LHCN-M2 (cell line): ENCODE data around the gene CCL19. TPM values are rescaled to one million over a fixed set of nuclear protein-coding genes. Genes with fewer than 3 reads are reported as not detected.
A peak's percentile ranks its signal among the peaks of the same experiment; 100 is the strongest.

ENCODE experiments used
- DNase-seq: peaks from one replicate; pipeline ENCODE4 v3.0.0-alpha.2; 2012; ENCODE audit warnings: low read depth
- total RNA-seq: library from RNA; depleted of rRNA; stranded (reverse); fragments of >200 nt; gene quantifications from 2 replicates; pipeline ENCODE4 v1.2.3, GENCODE V29; 2014

CCL19 gene
- total RNA-seq, 1 experiment from 2014 or later = not detected

DNA sequence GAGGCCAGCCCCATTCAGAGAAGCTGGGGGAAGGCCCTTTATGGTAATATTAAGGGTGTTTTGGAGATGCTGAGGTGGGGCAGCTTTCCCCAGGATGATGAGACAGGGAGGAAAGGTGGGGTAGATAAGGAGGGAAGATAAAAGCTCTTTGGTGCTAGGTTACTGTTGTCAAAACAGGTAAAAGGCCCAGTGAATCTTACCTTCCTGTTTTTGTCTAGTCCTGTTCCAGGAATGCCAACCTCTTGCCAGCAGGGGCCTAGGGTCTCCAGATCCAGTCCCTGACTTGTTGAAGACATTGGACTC, 27.8 kb downstream of the CCL19 start:
- no peak for DNase-seq

DNA sequence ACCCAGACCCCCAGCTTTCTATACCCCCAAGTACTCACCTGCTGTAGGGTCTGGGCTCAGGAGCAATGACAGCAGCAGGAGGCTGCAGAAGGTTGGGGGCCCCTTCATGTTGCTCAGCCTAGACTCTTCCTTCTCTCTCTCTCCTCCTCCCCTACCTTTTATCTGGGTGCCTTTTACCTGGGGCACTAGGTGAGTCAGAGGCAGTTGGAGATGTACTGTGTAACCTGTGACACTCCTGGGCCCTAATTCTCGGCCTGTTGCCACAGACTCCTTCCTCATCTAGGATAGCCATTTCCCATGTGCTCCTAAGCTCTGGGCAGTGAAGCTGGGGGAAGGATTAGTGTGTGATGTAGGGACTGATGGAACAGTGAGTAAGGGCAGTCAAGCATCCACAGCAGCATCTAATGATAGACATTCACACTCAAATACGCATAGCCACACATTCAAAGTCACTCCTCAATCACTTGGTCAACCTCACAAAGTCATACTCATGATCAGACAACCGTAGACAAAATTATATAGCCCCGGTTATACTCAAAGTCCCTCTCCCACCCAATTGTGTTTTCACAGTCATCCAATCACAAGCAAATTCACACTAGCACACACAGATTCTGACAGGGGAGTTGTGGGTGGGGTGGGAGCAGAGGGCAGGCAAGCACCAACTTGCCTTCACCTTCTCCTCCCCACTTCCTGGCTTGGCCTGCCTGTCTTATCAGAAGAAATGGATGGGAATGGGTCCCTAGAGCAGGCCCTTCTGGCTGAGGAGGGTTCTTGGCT, 28.4 kb downstream of the CCL19 start, which contains the start of gene CCL27:
Gene CCL27 (minus strand): TSS at position 132 of the 777 bp plus-strand sequence. CDS start 24 bp downstream, at position 108.
- DNase-seq = no peak

DNA sequence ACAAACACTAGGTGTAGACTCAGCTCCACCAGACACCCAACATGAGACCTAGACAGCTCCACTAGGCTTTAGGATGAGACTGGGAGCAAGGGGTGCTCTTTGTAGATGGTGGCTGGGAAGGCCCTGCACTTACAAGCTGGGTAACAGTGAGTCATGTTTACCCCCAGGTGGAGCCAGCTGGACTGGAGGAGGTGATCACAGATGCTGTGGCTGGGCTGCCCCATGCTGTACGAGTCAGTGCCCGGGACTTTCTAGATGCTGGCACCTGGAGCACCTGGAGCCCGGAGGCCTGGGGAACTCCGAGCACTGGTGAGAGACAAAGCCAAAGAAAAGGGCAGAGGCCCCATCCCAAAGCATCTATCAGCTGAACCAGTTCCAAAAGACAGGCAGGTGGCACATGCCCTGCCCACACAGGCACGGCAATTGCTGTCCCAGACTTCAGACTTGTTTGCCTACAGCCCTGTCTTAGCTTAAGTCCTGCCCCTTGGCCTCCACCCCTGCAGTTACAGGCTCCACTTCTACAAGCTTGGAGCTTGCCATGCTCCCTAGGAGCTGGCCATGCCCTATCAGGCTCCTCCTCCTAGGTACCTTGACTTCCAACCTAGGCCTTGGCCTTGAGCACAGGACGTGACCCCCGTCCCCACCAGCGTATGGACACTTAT, 31.4 kb downstream of the CCL19 start:
- no peak for DNase-seq

DNA sequence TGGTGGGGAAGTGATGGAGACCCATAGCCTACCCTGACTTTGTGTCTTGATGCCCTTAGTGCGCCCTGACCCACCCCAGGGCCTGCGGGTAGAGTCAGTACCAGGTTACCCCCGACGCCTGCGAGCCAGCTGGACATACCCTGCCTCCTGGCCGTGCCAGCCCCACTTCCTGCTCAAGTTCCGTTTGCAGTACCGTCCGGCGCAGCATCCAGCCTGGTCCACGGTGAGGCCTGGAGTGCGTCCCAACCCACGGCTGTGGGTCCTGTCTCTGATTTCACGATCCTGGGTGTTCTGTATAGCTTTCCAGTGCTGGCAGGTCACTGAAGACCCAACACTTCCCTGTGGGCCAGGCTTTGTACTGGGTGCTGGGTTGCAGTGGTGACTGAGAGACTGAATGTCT, 32.6 kb downstream of the CCL19 start:
- no peak for DNase-seq

DNA sequence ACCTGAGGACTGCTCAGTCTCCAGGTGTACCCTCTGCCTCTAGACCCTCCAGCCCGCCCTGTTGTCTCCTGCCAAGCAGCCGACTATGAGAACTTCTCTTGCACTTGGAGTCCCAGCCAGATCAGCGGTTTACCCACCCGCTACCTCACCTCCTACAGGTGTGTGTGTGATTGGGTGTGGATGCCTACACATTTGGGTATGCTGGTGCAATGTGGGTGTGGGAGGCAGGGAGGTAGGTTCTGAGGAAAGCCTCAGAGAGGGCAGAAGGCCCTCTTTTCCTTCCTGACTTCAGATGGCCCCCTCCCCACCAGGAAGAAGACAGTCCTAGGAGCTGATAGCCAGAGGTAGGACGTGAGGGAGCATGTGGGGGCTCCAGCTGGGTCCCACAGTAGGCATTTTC, 34.1 kb downstream of the CCL19 start:
- DNase-seq = no peak

DNA sequence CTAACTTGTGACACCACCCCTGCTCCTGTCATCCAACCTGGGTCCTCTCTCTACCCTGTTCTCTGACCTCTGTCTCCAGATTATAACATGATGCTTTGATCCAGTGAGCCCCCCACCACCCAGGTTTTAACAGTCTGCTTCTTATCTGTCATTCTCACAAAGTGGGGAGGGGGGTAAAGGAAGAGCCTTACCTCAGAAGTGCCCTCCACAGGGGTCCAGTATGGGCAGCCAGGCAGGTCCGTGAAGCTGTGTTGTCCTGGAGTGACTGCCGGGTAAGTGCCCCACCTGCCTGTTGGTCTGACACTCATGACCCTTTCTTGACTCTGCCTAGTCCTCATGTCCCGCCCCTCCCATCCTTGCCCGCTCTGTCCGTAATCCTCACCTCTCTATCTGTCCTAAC, 35.7 kb downstream of the CCL19 start:
- no peak for DNase-seq

DNA sequence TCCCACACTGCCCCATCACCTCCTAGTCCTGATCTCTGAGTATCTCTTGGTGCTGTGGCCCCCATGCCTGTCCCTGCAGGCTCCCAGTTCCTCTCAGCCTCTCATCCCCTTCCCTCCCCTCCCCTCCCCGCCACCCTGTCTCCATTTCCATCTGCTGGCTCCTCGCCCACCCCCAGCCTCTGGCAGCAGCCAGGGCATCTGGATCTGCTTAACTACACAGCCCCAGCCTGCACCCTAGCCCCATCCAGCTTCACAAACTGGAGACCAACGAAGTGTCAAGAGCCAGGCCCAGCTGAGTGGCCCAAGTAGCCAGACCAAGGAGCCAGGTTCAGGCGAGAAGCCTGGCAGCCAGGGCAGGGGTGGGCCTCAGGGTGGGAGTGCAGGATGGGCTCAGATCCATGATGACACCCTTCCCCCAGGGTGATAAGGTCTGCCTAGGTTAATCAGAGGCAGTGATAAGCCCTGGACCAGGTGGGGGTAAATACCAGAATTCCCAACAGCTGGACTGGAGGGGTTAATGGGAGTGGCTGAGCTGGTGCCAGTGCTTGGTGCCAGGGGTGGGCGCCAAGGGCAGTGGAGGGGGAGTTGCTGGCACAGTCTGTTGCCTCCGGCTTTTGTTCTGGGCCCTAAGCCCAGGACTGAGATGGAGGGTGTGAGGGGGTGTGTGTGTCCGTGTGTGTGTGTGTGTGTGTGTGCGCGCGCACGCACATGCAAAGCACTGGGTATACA, 36.6 kb downstream of the CCL19 start:
- no peak for DNase-seq

DNA sequence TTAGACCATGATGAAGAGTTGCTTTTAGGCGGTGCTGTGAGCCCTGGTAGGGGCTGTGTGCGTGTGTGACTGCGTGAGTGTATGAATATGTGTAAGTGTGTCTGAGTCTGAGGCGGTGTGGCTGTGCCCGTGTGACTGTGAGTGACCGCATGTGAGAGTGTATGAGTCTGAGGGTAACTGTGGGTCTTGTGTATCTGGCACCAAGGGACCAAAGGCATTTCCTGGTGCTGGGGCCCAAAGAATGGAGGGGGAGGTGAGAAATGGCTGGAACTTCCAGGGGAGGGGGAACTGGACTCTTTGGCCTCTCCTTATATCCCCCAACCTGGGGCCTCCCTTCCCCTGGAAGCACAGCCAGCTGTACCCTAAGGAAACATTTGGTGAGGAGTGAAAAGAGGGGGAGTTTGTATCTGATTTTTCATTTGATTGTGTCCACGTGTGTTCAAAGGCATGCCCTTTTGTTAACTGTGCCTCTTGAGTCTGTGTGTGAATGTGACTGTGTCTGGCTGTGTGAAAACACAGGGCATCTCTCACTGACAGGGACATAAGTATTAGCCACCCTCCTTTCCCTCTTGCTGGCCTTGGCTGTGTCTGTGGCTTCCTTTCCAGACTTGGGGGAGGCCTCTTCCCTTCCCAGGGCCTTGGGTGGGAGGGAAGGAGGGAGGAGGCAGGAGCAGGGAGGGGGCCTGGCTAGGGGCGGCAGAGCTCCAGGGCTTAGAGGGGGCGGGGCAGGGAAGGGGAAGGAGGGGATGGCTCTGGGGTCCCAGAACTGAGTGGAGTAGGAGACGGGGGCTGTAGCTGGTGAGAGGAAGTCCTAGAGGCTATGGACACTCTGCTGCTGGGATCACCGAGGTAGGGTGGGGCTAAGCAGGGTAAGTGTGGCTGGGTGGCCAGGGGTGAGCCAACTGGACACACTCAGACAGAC, 37.7 kb downstream of the CCL19 start:
- no peak for DNase-seq

DNA sequence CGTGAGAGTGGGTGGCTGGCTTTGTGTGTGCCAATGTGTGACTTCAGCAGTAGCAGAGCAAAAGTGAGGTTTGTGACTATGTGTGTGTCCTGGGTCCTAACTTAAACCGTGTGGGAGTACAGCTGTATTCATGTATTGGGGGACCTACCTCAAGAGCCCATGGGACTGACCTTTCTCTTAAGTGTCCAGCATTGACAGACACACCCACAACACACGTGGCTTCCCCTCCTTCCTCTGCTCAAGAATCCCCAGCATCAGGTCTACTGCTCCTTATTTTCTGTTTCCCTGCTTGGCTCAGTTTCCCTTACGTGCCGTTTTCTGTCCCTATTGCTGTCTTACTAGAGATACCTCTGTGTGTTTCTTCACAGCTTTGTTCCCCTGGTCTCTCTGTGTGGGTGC, 38.5 kb downstream of the CCL19 start:
- no peak for DNase-seq

DNA sequence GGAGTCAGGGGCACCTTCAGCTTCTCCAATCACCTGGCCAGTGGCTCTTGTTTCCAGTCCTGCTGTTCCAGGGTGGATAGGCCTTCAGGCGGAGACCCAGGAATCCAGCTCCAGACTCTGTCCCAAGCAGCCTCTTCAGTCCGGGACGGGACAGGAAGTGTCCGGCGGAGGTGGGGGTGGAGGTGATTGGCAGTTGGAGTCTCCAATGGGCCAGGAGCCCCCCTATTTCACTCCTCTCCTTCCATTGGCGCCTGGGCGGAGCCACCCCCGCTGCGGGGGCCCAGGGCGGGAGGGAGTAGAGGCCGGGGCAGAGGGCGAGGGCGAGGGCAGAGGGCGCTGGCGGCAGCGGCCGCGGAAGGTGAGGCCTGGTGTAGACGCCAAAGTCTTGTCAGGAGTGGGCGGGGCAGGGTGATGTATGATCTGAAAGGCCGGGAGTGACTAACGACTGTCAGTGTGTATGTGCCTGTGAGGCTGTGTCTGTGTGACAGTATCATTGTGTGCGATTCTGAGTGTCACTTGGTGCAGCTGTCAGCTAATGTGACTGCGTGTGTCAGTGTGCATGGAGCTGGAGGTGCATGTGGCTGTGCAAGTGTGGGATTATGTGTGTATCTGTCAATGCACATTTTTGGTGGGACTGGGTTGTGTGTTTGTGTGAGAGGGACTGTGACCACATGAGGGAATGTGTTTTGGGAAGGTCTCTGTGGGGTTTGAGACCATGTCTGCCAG, 39.0 kb downstream of the CCL19 start, which contains the start of gene IL11RA:
Gene IL11RA (plus strand): TSS at position 310 of the 726 bp plus-strand sequence. CDS start 3,033 bp downstream, outside the sequence.
- peak; percentile 87 for DNase-seq

DNA sequence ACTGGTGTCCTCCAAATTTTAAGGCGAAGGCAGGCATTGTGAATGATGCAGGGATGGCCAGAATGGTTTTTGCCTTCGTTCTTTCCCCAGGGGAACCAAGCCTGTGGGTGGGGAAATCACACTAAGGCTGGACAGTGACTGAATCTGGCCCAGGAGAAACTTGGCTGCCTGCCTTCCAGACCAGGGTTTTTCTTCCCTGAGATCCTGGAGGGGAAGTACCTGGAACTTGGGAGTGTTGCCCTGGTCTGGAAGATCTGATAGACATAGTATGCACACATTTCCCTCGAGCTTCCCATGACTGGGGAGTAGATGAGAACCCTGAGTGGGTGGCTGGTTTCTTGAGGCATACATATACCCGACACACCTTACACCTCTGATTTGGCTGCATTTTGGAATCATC, 39.8 kb downstream of the CCL19 start:
- no peak for DNase-seq

DNA sequence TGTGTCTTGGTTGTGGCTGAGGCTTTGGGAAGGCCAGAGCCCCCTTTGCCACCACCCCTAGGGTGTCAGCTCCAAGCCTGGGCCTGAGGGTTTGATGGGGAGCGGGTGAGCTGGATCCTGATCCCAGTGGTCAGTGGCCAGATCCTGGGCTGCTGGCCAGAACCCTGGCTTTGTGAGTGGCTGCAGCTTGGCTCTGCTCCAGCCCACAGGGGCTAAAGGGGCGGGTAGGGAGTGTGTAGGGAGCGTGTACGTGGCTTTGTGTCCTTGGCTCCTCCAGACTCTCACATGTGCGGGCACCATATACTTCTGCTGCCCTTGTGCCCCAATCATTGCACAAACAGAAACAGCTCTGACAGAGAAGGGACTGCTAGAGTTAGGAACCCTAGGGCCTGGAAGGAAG, 40.3 kb downstream of the CCL19 start:
- peak; percentile 37 for DNase-seq

DNA sequence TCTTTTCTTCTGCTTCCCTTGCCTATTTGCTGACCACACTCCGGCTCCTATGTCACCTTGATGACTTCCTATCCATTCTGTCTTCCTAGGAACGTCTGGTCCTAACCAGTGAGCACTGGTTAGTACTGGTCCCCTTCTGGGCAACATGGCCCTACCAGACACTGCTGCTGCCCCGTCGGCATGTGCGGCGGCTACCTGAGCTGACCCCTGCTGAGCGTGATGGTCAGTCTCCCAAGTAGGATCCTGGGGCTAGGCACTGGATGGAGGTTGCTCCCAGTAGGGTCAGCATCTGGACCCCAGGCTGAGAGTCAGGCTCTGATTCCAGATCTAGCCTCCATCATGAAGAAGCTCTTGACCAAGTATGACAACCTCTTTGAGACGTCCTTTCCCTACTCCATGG, 42.4 kb downstream of the CCL19 start:
- DNase-seq = no peak

DNA sequence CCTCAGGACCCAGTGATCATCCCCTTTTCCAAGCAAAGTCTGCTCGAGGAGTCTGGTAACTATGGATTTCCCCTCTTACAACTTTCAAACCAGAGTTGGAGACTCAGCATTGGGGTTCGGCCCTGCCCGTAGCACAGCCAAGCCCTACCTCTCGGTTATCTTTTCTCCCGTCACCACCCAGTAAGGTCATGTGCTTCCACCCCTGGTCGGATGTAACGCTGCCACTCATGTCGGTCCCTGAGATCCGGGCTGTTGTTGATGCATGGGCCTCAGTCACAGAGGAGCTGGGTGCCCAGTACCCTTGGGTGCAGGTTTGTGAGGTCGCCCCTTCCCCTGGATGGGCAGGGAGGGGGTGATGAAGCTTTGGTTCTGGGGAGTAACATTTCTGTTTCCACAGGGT, 43.4 kb downstream of the CCL19 start:
- DNase-seq = no peak

DNA sequence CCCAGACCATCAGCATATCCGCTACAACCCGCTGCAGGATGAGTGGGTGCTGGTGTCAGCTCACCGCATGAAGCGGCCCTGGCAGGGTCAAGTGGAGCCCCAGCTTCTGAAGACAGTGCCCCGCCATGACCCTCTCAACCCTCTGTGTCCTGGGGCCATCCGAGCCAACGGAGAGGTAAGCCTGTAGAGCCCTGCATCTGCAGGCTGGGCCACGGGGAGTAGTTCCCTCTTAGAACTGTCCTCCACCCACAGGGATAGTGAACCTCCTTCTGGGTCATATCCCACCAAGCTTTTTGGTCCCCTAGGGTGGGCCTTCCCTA, 44.0 kb downstream of the CCL19 start:
- DNase-seq = no peak

DNA sequence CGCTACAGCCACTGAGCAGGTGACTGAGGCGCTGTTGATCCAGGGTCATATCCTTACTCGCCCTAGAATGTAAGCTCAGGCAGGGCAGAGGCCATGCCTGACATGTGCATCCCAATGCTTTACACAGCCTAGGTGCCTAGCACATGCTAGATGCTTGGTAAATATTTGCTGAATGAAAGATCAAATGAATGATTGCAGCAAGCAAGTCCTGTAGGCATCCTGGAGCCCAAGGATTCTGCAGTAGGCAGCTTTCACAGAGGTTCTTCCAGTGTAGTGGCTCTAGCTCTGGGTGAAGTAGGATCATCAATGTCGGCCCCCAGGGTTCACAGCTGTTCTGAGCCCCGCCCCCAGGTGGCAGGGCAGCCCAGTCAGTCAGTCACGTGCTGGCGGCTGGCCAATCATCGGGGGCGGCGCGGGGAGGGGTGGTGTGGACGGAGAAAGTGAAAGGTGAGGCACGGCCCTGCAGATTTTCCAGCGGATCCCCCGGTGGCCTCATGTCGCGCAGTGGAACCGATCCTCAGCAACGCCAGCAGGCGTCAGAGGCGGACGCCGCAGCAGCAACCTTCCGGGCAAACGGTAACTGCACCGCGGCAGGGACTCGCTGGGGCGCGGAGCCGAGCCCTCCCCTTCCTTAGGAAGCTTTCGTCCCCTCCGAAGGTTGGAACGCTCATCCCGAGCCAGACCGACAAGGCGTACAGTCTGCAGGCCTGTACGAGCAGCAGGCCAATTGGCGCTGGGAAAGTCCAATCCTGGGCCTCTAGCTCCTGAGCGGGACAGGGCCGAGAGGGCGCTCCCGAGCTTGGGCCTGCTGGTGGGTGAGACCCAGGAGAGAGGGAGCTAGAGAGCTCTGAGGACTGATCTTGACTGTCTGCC, 44.6 kb downstream of the CCL19 start, which contains the start of gene GALT:
Gene GALT (plus strand): TSS at position 465 of the 873 bp plus-strand sequence. CDS start 30 bp downstream, at position 495.
- peak; percentile 86 for DNase-seq

DNA sequence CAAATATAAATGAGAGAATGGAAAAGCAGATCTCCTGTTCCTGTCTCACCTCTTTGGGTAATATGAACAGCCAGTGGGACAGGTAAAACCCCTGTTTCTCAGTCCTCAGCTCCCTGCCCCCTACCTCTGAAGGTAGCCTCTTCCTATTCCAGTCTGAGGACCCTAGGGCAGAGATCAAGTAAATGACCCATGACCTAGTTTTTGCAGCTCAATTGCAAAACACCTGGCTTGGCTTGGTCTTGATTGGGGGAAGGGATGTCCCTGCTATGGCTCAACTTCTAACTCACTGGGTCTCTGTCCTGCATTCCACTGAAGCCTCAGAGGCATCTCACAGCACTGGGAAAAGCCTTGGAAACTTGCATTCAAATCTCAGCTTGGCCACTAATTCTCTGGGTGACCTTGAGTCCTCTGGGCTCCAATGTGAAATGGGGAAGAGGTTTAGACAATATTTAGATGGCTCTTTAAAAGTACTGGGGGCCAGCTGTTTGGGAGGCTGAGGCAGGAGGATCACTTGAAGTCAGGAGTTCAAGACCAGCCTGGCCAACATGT, 46.2 kb downstream of the CCL19 start:
- DNase-seq = no peak

DNA sequence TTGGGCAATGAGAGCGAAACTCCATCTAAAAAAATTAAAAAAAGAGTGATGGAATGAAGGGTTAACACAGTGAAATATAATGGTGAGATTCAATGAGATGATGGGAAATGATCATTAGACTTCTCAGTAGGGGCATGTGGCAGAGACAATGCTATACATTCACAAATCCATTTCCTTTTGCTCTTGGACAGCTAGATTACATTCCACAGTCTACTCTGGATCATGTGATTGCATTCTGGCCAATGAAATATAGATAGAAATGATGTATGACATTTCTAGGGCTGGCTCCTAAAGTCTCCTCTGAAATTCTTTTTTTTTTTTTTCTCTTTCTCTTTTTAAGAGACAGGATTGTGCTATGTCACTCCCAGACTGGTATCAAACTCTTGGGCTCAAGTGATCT, 48.4 kb downstream of the CCL19 start:
- no peak for DNase-seq
